ENCODE measurements around the gene CRCP.

The CRCP gene

DNA sequence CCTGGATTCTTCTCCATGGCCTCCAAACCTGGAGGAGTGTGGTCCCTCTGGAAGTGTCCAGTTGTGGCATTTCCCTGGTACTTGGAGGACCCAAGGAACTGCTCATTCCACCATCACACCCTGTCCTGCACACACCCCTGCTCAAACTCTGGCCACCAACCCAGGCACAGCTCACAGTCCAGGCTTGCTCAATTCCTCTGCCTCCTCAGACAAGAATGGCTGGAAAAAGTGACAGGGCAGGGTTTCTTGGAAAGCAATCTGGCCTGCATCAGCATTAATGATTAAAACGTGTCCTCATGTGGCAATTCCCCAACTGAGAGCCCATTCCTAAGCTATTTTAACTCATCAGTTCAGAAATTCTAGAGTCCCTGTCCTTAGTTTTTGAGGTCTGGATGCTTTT is 73.3 kb downstream of the CRCP start:
- no peak for DNase-seq (ENCODE audit: low read depth in 1 of 2, low spot score in 1 of 2)

DNA sequence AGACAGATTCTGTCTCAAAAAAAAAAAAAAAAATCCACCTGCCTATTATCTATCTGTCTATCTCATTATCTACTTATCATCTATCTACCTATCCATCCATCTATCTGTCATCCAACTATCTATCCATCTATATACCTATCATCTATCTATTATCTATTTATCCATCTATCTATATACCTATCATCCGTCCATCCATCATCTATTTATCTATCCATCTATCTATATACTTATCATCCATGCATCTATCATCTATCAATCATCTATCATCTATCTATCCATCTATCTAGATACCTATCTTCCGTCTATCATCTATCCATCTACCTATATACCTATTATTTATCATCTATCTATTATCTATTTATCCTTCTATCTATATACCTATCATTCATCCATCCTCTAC is 74.0 kb downstream of the CRCP start:
- no peak for DNase-seq (ENCODE audit: low read depth in 1 of 2, low spot score in 1 of 2)

DNA sequence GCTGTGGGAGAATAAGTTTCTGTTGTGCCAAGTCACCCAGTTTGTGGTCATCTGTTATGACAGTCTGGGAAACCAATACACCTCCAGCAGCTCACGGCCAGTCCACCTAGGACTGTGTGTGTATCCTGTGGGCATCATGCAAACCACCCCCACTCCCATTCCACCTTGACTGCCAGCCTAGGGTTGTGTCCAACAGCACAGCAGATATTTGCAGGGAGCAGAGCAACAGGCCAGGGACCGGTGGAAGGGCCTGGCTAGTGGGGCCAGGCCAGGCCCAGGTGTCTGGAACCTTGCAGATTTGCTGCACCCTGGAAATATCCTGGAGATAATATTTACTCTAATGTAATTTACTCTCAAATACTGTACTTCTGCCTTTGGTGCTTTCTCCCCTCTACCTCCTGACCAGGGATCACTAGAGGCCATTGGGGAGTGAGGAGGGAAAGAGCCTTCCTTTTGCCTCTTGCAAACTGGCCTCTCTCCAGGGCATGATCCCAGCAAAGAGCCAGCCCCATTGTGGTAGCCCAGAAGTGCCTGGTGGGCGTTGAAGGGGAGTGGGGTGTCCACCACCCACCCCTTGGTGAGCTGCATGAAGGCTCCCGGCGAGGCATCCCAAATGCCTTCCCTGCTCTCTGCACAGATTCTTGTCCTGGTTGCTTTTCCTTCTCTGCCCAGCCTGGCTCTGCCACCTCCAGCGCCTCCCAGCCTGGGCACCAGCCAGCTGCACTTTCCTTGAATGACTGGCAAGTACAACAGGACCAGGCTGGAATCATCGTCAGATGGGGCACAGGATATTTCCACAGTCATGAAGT is 75.3 kb downstream of the CRCP start:
- DNase-seq (ENCODE audit: low read depth in 1 of 2, low spot score in 1 of 2): no peak

DNA sequence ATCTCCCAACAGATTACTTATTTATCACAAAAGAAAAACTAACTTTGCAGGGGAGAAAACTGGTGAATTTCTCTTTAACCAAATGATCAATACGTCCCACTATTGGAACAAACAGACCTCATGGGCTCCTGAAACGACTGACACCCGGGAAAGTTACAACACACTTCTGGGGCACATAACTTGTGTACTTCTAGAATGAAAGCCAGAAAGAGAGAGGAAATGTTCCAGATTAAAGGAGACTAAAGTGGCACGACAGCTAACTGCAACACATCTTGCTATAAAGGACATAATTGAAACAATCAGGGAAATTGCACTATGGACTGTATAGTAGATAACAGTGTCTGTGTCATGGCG is 75.8 kb downstream of the CRCP start:
- DNase-seq (ENCODE audit: low read depth in 1 of 2, low spot score in 1 of 2): no peak

DNA sequence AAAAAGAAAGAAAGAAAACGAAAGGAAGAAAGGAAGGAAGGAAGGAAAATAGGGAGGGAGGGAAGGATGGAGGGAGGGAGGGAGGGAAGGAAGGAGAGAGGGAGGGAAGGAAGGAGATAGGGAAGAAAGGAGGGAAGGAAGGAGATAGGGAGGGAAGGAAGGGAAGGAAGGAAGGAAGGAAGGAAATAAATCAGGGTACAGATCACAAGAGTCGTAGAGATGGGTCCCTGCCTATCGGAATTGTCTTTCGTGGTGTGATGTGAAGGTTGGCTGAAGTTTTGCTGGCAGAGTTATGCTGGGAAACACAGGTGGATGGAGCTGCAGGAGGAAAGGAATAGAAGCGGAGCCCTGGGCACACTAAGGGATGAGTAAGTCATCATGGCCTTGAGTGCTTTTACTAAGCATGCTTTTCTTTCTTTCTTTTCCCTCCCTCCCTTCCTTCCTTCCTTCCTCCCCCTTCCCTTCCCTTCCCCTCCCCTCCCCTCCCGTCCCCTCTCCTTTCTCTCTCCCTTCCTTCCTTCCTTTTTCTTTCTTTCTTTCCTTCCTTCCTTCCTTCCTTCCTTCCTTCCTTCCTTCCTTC is 78.6 kb downstream of the CRCP start:
- no peak for DNase-seq (ENCODE audit: low read depth in 1 of 2, low spot score in 1 of 2)

DNA sequence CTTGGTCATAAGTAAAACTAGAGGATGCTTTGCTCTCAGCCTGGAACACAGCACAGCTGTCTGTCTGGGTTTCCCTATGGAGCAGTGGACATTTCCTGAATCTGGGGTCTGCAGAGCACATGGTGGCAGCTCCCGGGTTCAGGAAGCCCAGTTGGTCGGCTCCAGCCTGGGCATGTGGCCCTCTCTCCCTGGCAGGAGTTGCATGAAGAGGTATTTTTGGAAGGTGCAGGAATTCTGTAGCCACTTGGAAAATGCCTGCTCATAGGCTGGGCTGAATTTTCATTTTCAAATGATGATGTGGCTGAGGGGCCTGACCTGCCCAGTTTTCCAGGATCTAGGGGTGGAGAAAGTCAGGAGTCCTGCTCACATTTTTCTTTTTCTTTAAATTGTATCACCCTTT is 83.8 kb downstream of the CRCP start:
- DNase-seq (ENCODE audit: low read depth in 1 of 2, low spot score in 1 of 2): no peak

DNA sequence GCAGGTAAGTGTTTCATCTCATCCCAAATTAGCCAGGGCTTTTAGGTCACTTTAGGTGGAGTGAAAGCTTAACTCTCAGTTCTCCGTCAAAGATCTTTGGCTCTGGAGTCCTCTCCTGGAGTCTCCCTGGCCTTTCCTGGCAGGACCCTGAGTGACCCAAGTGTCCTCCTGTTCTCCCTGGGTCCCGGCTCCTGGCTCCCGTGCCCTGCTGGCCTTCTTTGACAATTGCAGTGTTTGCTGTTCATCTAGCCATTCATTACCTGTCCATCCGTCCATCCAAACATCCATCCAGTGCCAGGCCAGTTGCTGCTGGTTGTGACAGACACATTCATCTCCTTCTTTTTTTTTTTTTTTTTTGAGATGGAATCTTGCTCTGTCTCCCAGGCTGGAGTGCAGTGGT is 84.3 kb downstream of the CRCP start:
- DNase-seq (ENCODE audit: low read depth in 1 of 2, low spot score in 1 of 2): no peak

DNA sequence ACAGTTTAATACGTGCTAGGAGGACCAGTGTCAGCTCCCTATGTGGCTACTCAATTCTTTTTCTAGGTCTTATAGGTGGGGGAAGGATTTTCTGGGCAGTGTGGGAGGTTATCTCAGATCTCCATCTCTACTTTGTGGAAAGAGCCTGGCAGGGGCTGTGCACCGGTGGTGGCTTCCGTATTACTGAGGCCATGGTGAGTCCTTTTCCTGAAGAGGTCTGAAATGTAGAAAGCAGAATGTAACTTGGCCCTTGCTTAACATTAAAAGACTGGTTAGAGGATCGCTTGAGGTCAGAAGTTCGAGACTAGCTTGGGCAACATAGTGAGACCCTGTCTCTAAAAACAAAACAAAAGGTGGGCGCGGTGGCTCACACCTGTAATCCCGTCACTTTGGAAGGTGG is 87.8 kb downstream of the CRCP start:
- no peak for DNase-seq (ENCODE audit: low read depth in 1 of 2, low spot score in 1 of 2)
